ENCODE measurements around the gene DNASE1L1.

The DNASE1L1 gene

DNA sequence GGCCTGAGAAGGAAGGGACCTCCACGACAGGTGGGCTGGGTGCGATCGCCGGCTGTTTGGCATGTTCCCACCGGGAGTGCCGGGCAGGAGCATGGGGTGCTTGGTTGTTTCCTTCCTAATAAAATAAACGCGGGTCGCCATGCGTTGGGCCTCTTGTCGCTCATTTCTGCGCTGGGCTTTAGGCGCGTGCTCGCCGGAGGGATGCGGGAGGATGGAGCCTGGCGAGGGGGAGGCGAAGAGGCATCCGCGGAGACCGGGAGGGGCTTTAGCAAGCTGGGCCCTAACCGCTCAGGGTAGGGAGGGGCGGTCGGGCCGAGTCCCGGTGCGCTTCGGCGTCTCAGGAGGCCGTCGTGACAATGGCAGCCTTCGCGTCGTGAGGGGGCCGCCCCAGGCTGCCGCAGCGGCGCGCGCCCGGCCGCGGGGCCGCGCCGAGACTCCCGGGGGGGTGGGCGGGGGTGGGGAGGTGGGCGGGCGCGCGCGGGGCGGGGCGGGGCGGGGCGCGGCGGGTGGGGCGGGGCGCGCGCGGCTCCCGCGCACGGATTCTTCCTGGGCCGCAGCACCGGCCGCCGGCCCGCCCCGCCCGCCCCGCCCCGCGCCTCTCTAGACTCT lies 27.4 kb upstream of the DNASE1L1 start:
- peak; percentile 84 for DNase-seq (ENCODE audit: low spot score)

DNA sequence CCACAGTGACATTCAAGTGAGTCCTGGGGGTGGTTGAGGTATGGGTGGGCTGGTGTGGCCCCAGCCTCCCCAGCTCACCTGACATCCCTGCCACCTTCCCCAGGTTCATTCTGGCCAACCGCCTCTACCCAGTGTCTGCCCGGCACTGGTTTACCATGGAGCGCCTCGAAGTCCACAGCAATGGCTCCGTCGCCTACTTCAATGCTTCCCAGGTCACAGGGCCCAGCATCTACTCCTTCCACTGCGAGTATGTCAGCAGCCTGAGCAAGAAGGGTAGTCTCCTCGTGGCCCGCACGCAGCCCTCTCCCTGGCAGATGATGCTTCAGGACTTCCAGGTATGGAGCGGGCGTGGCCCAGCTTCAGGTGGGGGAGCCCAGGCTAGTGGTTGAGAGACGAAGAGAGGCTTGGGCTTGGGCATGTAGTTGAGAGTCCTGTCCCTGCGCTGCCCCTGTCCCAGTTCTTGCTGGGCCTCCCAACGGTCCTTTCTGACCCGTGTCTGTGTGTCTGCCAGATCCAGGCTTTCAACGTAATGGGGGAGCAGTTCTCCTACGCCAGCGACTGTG lies 26.2 kb upstream of the DNASE1L1 start:
- no peak for DNase-seq (ENCODE audit: low spot score)

DNA sequence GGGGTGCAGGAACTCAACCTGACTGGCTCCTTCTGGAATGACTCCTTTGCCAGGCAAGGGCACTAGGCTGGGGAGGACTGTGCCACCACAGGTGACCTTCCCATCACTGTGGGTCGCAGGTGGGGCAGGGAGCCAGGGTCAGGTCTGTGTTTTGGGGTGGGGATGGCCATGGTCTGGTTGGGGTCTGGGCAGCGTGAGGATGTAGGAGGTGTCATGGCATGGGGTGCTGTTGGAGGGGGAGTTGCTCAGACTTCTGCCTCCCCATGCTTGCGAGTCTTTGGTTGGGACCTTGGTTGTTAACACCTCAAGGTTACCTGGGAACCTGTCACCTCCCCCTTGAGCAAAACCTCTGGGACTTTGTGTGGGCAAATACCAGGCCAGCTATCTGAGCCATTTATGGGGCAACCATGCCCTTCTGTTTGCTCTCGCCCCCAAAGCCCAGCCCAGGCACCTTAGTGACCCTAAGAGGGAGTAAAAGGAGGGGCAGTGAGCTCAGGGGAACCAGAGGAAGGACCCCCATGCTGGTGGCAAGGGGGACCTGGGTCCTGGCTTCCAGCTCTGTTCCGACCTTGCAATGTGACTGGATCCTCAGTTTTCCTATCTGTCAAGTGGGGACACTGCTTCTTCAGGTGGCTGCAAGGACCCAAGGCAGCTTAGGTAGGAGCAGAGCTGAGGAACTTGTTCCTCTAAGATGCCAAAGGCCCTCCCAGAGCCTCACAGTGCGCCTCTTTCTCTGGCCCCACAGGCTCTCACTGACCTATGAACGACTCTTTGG lies 25.5 kb upstream of the DNASE1L1 start:
- DNase-seq (ENCODE audit: low spot score), result no peak

DNA sequence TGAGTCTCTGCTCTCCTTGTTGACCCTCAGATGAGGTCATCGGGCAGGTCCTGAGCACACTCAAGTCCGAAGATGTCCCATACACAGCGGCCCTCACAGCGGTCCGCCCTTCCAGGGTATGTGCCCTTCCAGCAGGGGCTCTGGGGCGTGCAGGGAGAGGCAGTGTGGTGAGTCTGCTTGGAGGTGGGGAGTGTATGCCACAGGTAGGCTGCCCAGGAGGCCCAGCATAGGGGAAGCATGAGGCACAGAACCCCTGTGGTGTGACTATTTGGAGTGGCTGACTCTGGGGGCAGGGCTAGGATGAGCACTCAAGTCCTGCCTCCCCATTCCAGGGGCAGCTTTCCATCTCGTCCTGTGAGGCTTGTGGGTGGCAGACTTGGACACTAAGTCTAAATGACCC lies 24.6 kb upstream of the DNASE1L1 start:
- no peak for DNase-seq (ENCODE audit: low spot score)

DNA sequence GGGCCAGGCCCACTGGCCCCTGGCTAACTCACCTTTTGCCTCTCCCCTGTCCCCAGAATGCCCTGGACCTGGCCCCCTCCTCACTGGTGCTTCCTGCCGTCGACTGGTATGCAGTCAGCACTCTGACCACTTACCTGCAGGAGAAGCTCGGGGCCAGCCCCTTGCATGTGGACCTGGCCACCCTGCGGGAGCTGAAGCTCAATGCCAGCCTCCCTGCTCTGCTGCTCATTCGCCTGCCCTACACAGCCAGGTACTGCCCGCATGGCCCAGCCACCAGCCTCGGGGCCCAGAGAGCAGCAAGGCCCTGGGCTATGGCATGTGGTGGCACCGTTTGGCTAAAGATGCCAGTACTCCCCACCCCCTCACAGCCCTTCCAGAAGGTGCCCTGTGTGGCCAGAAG lies 23.2 kb upstream of the DNASE1L1 start:
- DNase-seq (ENCODE audit: low spot score), result no peak

DNA sequence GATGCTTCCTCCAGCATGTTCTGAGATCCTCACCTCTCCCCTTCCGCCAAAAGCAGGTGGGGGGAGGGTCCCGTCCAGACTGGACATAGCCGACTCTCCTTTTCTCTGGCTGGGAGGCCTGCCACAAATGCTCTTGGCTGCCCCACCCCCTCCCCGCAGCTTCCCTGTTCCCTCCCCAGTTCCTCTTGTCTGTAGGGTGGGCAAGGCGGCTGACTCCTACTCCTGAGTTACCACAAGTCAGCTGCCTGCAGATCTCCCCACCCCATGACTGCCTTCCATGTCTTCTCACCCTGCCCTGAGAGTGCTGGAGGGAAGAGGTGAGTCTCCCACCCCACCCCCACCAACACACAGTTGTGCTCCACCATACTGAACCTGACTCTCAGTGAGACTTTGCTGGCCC lies 22.3 kb upstream of the DNASE1L1 start:
- no peak for DNase-seq (ENCODE audit: low spot score)

DNA sequence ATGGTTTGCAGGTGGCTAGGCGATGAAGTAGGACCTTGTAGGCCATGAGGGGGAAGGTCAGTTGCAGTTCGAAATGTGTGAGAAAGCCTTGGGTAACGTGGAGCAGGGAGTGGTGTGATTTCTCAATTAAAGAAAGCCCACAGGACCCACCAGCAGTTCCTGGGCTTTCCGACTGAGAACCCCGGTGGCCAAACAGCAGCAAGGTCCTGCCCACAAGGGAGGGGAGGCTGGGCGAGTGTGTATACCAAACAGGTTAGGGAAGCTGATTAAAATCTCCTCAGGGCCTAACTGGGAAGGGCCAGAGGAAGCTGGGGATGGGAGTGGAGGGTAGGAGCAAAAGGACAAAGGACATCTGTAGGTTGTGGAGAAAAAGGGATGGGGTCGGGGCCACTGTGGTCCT lies 21.9 kb upstream of the DNASE1L1 start:
- DNase-seq (ENCODE audit: low spot score), result no peak

DNA sequence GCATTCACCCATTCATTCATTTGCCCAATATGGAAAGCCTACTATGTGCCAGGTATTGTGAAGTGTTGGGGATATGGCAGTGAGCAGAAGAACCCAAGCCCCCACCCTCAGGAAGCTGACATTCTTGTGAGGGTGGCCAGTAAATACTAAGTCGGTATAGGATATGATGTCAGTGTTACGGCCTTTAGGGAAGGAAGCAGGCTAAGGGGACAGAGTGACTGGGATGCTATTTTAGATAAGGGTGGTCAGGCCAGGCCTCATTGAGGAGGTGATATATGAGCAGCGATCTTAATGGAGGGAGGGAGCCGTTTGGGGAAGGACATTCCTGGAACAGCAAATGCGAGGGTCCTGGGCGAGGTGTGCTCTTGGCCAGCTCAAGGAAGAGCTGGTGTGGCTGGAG lies 21.4 kb upstream of the DNASE1L1 start:
- DNase-seq (ENCODE audit: low spot score), result no peak

DNA sequence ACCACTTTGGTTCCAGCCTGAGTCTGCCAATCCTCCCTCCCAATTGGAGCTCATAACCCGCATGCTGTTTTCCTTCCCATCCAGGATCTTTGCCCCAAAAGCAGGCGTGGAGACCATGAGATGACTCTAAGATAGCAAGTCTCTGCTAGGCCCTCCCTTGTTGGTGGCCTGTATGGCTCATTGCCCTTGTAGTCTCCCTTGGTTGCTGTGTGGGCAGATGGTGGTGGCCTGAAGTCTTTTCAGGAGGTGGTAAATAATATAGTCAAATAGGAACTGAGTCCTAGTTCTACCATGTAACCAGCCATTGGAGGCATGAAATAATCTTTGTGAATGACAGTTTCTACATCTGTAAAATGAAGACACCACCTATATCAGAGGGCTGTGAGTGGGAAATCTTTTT lies 20.7 kb upstream of the DNASE1L1 start:
- no peak for DNase-seq (ENCODE audit: low spot score)

DNA sequence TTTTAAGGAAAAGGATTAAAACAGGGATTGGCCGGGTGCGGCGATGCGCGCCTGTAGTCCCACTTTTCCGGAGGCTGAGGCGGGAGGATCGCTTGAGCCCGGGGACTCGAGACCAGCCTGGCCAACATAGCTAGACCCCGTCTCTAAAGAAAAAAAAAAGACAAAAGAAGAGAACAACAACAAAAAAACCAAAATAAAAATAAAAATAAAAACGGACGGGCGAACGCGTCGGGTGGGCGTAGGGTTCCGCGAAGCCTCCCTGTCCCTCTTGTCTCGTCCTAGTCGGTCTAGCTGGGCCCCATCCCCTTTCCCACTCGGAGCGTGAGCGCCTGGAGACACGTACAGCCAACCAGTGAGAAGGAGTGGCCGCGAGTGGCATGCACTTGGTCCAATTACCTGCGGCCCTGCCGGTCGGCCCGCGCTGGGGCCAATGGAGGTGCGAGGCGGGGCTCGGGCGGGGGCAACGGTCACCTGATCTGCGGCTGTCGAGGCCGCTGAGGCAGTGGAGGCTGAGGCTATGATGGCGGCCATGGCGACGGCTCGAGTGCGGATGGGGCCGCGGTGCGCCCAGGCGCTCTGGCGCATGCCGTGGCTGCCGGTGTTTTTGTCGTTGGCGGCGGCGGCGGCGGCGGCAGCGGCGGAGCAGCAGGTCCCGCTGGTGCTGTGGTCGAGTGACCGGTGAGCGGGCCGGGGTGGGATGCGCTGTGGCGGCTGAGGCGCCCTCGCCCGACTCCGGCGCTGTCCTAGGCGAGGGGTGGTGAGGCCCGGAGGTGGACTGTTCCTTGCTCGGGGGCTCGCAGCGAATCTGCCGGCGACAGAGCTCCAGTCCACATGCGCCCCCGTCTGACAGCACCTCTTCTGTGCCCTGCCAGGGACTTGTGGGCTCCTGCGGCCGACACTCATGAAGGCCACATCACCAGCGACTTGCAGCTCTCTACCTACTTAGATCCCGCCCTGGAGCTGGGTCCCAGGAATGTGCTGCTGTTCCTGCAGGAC lies 19.4 kb upstream of the DNASE1L1 start, which contains the start of gene ATP6AP1:
TSS of gene ATP6AP1 (plus strand) at position 502 of the 996 bp plus-strand sequence. CDS start at position 518, 16 bp downstream.
- peak; percentile 90 for DNase-seq (ENCODE audit: low spot score)

DNA sequence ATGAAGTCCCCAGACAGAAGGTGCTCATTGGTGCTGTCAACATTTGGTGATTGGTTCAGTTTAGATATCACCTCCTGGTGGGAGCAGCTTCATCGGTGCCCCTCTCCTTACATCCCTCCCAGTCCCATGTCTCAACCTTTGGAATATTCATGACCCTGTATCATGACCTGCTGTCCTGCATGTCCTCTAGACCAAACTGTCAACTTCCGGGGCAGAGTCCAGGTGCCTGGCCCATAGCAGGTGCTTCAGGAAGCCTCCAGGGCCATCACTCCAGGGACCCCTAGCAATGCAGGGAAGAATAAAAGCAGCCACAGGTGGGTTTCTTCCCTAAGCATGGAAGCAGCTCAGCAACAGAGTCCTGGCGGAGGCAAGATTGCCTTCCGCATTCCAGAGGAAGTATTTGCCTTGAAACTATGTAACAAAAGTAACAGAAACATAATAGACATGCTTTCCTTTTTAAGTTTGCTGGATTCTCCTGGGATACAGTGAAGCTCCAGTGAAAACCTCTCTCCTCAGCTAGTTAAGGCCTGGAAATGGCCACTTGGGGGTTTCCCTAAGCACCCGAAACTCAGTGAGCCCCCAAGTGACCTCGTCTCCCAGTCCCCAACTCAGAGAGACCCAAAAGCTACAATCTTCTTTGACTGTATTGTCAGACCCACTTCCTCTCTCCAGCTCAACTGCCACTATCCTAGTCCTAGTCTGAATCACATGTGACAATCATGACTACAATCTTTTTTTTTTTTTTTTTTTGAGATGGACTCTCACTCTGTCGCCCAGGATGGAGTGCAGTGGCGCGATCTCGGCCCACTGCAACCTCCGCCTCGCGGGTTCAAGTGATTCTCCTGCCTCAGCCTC lies 18.1 kb upstream of the DNASE1L1 start:
- no peak for DNase-seq (ENCODE audit: low spot score)

DNA sequence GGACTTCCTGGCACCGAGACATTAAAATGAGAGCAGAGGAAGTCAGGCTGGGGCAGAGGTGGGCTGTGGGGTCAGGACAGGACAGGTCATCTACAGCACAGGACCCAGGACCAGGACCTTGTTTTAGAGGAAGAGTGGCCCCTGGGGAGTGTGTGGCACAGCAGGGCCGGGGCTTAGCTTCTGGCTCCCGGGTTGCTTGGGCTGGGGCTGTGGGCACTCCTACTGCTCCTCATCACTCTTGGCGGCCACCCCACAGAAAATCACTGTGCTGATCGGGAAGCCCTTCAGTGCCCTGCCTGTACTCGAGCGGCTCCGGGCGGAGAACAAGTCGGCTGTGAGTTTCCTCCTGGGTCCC lies 11.3 kb upstream of the DNASE1L1 start:
- no peak for DNase-seq (ENCODE audit: low spot score)

DNA sequence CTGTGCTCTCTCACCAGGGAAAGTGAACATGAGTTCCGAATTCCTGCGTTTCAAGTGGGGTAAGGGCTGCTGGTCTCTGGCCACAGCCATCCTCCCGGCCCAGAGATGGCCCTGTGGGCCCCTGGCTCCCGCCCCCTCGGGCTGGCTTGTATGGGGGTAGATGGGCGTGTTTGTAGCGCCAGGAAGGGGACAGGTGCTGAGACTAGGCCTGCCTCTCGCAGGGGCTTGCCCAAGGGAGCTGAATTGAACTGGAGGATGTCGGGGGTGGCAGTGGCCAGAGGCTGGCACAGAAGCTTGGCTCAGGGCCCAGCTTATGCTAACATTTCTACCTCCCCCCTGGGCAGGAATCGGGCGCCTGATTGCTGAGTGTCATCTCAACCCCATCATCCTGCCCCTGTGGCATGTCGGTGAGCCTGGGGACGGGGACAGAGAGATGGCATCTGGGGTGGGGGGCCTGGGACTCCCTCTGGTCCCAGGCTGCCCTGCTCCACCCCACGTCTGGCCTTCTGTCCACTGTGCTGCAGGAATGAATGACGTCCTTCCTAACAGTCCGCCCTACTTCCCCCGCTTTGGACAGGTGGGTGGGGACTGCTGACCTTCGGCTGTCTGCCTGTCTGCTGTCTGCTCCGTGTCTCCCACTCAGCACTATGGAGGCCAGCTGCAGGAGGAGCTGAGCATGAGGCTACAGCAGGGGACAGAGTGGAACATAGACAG lies 10.8 kb upstream of the DNASE1L1 start:
- no peak for DNase-seq (ENCODE audit: low spot score)

DNA sequence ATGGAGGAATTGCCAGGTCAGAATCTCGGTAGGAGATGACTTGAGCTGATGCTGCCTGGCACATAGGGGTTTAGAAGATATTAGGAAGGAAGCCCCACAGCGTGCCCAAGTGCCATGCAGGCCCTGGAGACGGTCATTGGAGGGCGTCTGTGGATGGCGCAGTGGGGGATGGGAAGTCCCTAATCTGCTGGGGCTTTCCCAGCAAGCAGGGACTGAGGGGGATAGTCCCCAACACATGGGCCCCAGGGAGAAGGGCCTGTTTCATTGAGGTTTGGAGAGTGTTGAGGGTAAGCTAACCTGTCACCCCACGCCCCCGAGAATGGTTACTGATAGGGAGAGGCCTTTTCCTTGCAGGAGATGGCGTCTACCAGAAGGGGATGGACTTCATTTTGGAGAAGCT lies 10.1 kb upstream of the DNASE1L1 start:
- no peak for DNase-seq (ENCODE audit: low spot score)

DNA sequence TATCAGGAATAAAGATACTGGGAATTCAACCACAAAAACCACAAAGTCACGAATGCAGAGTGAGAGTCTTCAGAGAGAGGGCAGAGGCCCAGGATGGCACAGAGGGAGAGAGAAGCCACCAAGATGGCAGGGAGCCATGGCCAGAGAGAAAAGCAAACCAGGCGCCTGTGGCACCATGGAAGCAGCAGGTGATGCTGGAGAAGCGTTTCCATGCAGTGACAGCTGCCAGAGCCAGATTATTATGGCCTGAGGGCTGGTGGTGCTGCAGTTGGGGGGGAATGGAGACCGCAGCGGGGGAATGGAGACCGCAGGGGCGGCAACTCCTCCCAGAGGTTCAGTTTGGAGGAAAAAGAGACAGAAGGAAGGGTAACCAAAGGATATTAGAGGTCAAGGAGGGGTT lies 8.1 kb upstream of the DNASE1L1 start:
- no peak for DNase-seq (ENCODE audit: low spot score)

DNA sequence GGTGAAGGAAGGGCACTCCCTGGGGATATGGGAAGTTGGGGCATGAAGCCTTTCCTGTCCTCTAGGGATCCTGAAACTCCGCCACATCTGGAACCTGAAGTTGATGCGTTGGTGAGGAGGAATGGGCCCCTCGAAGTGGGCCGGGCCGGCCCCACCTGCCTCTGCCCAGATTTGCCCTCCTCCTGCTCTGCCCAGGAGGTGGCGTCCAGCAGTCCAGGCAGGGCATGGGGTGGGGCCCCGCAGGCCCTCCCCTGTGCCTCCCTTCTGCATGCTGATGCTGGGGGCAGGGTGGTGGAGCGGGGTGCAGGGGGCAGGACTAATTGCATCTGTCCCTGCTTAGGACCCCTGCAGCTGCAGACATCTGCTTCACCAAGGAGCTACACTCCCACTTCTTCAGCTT lies 4.1 kb upstream of the DNASE1L1 start:
- DNase-seq (ENCODE audit: low spot score), result no peak

DNA sequence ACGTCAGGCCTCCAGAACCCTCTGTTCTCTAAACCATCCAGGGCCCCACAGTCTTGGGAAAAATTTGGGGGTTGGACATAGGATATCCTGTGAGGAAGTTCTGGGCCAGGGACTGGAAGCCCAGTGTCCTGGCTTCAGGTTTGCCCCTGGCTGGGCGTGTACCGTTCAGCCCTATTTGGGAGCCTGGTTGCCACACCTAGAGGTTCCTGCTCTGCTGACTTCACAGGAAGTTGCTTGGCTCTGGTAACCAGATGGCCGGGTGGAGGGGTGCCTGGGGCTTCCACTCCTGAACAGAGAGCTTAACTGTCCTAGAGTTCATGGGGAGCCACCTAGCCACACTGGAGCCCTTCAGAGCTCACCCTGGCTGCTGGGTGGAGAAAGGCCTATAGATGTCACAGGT lies 3.4 kb upstream of the DNASE1L1 start:
- no peak for DNase-seq (ENCODE audit: low spot score)

DNA sequence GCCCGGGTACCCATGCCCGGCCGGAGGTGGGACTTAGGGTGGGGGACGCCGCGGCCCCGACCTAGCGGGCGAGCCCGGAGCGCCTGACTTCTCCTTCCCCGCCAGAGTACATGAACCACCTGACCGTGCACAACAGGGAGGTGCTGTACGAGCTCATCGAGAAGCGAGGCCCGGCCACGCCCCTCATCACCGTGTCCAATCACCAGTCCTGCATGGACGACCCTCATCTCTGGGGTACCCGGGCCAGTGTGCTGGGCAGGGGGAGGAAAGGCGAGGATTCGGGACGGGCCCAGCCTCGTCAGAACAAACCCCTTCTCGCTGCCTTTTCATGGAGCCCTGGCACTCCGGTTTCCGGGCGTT lies 2.9 kb upstream of the DNASE1L1 start:
- DNase-seq (ENCODE audit: low spot score), result peak; percentile 58

DNA sequence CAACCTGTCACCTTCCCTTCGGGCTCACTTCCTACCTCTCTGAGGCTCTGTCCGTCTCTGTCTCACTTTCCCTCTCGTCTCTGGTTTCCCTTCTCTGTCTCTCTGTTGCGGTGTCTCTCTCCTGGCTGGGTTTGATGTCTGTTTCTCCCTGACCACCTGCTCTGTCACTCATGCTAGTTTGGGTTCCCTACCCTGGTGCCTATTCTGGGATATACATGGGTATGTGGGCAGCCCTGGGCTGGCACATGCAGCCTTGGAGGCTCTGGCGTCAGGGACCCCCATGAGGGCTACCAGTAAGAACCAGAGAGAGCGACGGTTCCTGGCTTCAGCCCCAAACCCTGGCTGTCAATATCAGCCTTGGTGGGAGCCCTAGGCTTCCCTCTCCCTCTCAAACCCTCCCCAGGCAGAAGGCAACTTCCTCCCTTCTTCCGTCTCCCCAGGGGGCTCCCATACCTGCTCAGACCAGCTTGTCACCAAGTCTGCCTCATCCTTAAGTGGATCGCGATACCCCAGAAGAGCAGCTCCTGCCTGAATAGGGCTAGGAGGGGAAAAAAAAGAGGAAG lies 314 bp downstream of the DNASE1L1 start:
- DNase-seq (ENCODE audit: low spot score), result no peak

DNA sequence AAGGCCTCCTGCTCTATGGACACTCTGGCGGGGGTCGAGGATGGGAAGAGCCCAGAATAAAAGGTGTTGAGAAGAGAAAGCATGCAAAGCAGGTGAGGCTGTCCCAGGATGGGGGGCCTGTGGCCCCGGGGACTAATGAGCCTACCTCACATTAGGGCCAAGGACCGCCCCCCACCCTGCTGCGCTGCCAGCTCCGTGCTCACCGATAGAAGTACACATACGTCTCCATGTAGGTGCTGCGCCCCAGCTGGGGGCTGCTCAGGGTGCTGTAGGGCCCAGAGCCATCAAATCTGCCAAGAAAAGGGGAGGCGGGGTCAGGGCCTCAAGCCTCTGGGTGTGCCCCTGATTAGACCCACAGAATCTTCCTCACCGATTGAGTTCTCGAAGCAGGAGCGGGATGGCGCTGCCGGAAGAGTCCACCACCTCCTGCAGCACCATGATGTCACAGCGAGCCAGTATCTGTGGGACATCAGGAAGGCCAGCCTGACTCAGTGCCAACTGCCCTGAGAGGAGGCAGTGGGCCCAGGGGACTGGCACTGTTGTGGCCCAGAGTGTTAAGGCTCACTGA lies 4.3 kb downstream of the DNASE1L1 start:
- DNase-seq (ENCODE audit: low spot score), result no peak
